ENCODE measurements around the gene MYH11. TPM values are rescaled to one million over a fixed set of nuclear protein-coding genes. Genes with fewer than 3 reads are reported as not detected.

Gene MYH11
- total RNA-seq, 1 donor from 2014 or later = 0.31 TPM

- Mint-ChIP-seq H3K36me3 (ENCODE audit: insufficient read depth) (no peaks in the 10 kb centered on the region), H3K9me3 (ENCODE audit: low read depth) (no peaks in the 10 kb centered on the region), H3K4me1 (ENCODE audit: low read depth) (no peaks in the 10 kb centered on the region), H3K4me3 (ENCODE audit: low read depth) (no peak overlapping the region), H3K27ac (no peak overlapping the region), H3K27me3 (peaks cover 4% of the 10 kb centered on the region)
- TF ChIP-seq CTCF (IDR thresholded peaks at IDR 0.05; ENCODE audit: unreplicated experiment) = no peak
- no peak for DNase-seq (ENCODE audit: low spot score, unreplicated experiment)
These were observed 110.5 kb downstream of the MYH11 start for GRCh38 chr16:15746332-15746731.

GRCh38 chr16:15743657-15744056, 113.2 kb downstream of the MYH11 start:
- no peaks in the 10 kb centered on the region for H3K9me3 Mint-ChIP-seq (ENCODE audit: low read depth)
- TF ChIP-seq CTCF (IDR thresholded peaks at IDR 0.05; ENCODE audit: unreplicated experiment) = no peak
- no peak overlapping the region for H3K4me3 Mint-ChIP-seq (ENCODE audit: low read depth)
- H3K4me1 Mint-ChIP-seq (ENCODE audit: low read depth) = no peaks in the 10 kb centered on the region
- no peaks in the 10 kb centered on the region for H3K27me3 Mint-ChIP-seq
- DNase-seq (ENCODE audit: low spot score, unreplicated experiment) = no peak
- no peaks in the 10 kb centered on the region for H3K36me3 Mint-ChIP-seq (ENCODE audit: insufficient read depth)
- no peak overlapping the region for H3K27ac Mint-ChIP-seq

- H3K4me1 Mint-ChIP-seq (ENCODE audit: low read depth) = no peaks in the 10 kb centered on the region
- no peaks in the 10 kb centered on the region for H3K9me3 Mint-ChIP-seq (ENCODE audit: low read depth)
- H3K36me3 Mint-ChIP-seq (ENCODE audit: insufficient read depth) = no peaks in the 10 kb centered on the region
- no peak overlapping the region for H3K4me3 Mint-ChIP-seq (ENCODE audit: low read depth)
- no peaks in the 10 kb centered on the region for H3K27me3 Mint-ChIP-seq
- no peak for TF ChIP-seq CTCF (IDR thresholded peaks at IDR 0.05; ENCODE audit: unreplicated experiment)
- DNase-seq (ENCODE audit: low spot score, unreplicated experiment) = no peak
- no peak overlapping the region for H3K27ac Mint-ChIP-seq
These were observed 114.1 kb downstream of the MYH11 start for GRCh38 chr16:15742716-15743115.

GRCh38 chr16:15741207-15741871, 115.5 kb downstream of the MYH11 start:
- Mint-ChIP-seq H3K36me3 (ENCODE audit: insufficient read depth) (no peaks in the 10 kb centered on the region), H3K27me3 (peaks cover 3% of the 10 kb centered on the region), H3K9me3 (ENCODE audit: low read depth) (no peaks in the 10 kb centered on the region), H3K4me1 (ENCODE audit: low read depth) (no peaks in the 10 kb centered on the region), H3K4me3 (ENCODE audit: low read depth) (no peak overlapping the region), H3K27ac (no peak overlapping the region)
- DNase-seq (ENCODE audit: low spot score, unreplicated experiment) = no peak
- TF ChIP-seq CTCF (IDR thresholded peaks at IDR 0.05; ENCODE audit: unreplicated experiment) = no peak

GRCh38 chr16:15739950-15740349, 116.9 kb downstream of the MYH11 start:
- Mint-ChIP-seq H3K4me1 (ENCODE audit: low read depth) (no peaks in the 10 kb centered on the region), H3K27me3 (peaks cover 3% of the 10 kb centered on the region), H3K27ac (no peak overlapping the region), H3K9me3 (ENCODE audit: low read depth) (no peaks in the 10 kb centered on the region), H3K36me3 (ENCODE audit: insufficient read depth) (no peaks in the 10 kb centered on the region), H3K4me3 (ENCODE audit: low read depth) (no peak overlapping the region)
- no peak for TF ChIP-seq CTCF (IDR thresholded peaks at IDR 0.05; ENCODE audit: unreplicated experiment)
- no peak for DNase-seq (ENCODE audit: low spot score, unreplicated experiment)
